ENCODE results near the gene MBNL1.

GRCh38 chr3:152267831-152268554 is 736 bp upstream of the MBNL1 start:
- TF ChIP-seq MAX (IDR thresholded peaks at IDR 0.05) = no peak
- TF ChIP-seq EGR1 (IDR thresholded peaks at IDR 0.05; ENCODE audit: low read depth in 2 of 2) = no peak
- TF ChIP-seq SP1 (IDR thresholded peaks at IDR 0.05) = no peak

Data from liver (tissue), 2 donors.